WERI-Rb-1 (cell line): ENCODE results near the gene CSF1R.

Source experiments
- DNase-seq: peaks from one replicate; pipeline ENCODE4 v3.0.0-alpha.2; 2020
- H3K27ac ChIP-seq: fragments of 250-450 bp; sonication (Bioruptor Pico); 2 replicates; pipeline ENCODE4 v1.5.1; 2020; ENCODE audit warnings: mild to moderate bottlenecking, moderate library complexity
- H3K27me3 ChIP-seq: fragments of 250-450 bp; sonication (Bioruptor Pico); 2 replicates; pipeline ENCODE4 v1.5.1; 2021; ENCODE audit warnings: mild to moderate bottlenecking, low read depth, moderate library complexity; ENCODE audit not compliant: insufficient read depth, severe bottlenecking
- H3K36me3 ChIP-seq: fragments of 250-450 bp; sonication (Bioruptor Pico); 2 replicates; pipeline ENCODE4 v1.5.1; 2020; ENCODE audit warnings: mild to moderate bottlenecking, moderate library complexity
- H3K4me3 ChIP-seq: 2 replicates; pipeline ENCODE4 v1.5.1; 2011; ENCODE audit warnings: low read depth, mild to moderate bottlenecking, control low read depth, low read length
- H3K9me3 ChIP-seq: fragments of 250-450 bp; sonication (Bioruptor Pico); 2 replicates; pipeline ENCODE4 v1.5.1; 2021; ENCODE audit warnings: mild to moderate bottlenecking, moderate library complexity; ENCODE audit not compliant: severe bottlenecking
- TF ChIP-seq, protein P1 (sequence below): IDR thresholded peaks from 2 replicates; pipeline ENCODE4 v1.5.1; 2011; ENCODE audit warnings: low read depth, mild to moderate bottlenecking, control low read depth, inconsistent platforms, low read length

The CSF1R gene

DNA sequence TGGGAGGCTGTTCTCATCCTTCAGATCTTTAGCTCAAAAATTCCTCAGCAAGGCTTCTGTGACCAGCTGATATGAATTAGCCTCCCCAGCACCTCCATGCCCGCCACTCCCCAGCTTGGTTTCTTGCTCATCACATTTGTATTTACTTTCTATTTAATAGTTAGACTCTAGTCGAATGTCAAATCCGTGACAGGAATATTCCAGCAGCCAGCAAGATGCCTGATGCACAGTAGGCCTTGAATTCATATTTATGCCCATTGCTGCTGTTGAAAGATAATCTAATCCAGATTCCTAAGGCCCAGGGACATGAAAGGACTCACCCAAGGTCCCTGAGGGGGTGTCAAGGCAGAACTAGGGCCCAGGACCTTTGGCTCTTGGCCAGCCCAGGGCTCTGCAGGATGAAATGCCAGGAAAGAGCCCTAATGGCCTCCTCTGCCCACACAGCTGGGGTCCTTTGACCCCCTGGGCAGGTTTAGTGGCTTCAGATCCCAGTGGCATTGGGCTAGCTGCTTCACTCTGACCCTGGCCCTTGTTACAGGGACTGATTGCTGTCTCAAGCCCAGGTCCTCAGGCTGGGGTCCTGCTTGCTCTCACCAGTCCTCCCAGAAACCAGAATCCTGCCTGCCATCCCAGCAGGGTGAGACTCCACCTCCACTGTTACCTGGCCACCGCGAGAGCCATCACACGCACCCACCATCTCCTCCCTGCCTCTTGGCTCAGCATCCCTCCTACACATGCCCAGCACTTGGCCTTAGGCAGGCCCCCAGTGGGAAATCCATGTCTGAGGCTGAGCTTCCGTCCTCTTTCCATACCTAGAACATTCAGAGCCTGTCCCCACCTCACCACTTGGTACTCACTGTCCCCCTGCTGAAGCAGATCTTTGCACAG lies 7.3 kb downstream of the CSF1R start:
- TF ChIP-seq, protein P1, sequence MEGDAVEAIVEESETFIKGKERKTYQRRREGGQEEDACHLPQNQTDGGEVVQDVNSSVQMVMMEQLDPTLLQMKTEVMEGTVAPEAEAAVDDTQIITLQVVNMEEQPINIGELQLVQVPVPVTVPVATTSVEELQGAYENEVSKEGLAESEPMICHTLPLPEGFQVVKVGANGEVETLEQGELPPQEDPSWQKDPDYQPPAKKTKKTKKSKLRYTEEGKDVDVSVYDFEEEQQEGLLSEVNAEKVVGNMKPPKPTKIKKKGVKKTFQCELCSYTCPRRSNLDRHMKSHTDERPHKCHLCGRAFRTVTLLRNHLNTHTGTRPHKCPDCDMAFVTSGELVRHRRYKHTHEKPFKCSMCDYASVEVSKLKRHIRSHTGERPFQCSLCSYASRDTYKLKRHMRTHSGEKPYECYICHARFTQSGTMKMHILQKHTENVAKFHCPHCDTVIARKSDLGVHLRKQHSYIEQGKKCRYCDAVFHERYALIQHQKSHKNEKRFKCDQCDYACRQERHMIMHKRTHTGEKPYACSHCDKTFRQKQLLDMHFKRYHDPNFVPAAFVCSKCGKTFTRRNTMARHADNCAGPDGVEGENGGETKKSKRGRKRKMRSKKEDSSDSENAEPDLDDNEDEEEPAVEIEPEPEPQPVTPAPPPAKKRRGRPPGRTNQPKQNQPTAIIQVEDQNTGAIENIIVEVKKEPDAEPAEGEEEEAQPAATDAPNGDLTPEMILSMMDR: no peak
- no peak for DNase-seq
- no peak overlapping the region for H3K27ac ChIP-seq
- H3K4me3 ChIP-seq: no peak overlapping the region
- H3K27me3 ChIP-seq: no peaks in the 10 kb centered on the region
- H3K9me3 ChIP-seq: no peaks in the 10 kb centered on the region
- no peaks in the 10 kb centered on the region for H3K36me3 ChIP-seq

DNA sequence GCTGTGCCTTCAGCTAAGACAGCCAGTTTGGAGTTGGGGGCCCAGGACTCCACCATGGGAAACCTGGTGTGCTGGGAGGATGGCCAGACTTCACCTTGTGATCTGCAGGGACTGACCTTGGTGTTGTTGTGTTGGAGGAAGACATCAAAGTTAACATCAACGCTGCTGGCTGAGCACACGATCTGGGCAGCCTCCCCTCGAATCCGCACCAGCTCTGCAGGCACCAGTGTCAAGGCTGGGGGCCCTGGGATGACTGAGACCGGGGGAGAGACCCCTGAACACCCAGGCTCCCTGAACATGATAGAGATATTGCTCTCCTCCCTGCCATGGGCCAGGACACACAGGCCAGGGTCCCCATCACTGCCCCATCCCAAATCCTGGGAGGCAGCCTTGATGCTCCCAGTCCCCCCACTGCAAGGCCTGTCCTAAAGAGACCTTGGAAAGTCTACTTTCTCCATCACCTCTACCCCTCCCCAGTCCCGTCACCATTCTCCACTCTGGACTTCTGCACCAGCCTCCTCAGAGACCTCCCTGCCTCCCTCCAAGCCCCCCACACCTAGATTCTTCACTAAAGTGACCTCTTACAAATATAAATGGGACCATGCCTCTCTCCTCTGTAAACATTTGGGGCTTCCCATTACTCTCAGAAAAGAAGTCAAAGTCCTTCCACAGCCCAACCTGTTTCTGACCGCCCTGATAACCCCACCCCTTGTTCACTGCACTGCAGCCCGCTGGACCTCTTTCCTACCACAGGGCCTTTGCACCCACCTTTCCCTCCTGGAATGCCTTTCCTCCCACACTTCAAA lies 8.2 kb downstream of the CSF1R start:
- H3K27ac ChIP-seq: no peak overlapping the region
- DNase-seq: no peak
- H3K4me3 ChIP-seq: no peak overlapping the region
- no peaks in the 10 kb centered on the region for H3K9me3 ChIP-seq
- TF ChIP-seq, protein P1: no peak
- H3K27me3 ChIP-seq: no peaks in the 10 kb centered on the region
- H3K36me3 ChIP-seq: no peaks in the 10 kb centered on the region

DNA sequence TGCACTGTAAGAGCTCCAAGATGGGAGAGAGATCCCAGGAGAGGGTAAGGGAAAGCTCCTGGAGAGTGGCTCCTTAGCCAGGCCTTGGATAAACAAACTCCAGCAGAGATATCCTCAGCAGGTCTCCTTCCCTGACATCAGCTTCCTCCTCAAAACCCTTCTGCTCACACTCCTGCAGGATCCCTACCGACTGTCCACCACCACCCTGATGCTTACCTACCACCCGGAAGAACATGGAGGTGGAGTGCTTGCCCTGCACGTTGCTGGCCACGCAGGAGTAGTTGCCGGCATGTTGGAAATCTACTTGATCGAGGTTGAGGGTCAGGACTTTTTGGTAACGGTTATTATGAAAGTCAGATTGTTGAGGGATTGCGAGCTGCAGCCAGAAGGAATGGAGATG lies 9.3 kb downstream of the CSF1R start:
- Histone ChIP-seq H3K9me3 (no peaks in the 10 kb centered on the region), H3K27ac (no peak overlapping the region), H3K36me3 (no peaks in the 10 kb centered on the region), H3K4me3 (no peak overlapping the region), H3K27me3 (no peaks in the 10 kb centered on the region)
- DNase-seq: no peak
- TF ChIP-seq, protein P1: no peak

GRCh38 chr5:150075806-150076205 lies 10.5 kb downstream of the CSF1R start:
- no peak for DNase-seq
- H3K4me3 ChIP-seq: no peak overlapping the region
- TF ChIP-seq, protein P1: peak; percentile 32; the same call in 1 of the 2 replicates
- H3K27ac ChIP-seq: no peak overlapping the region
- no peaks in the 10 kb centered on the region for H3K27me3 ChIP-seq
- H3K36me3 ChIP-seq: no peaks in the 10 kb centered on the region
- no peaks in the 10 kb centered on the region for H3K9me3 ChIP-seq

- Histone ChIP-seq H3K4me3 (no peak overlapping the region), H3K9me3 (no peaks in the 10 kb centered on the region), H3K36me3 (no peaks in the 10 kb centered on the region), H3K27me3 (no peaks in the 10 kb centered on the region), H3K27ac (no peak overlapping the region)
- no peak for DNase-seq
- TF ChIP-seq, protein P1: no peak
Observed at GRCh38 chr5:150075233-150075632, 11.1 kb downstream of the CSF1R start.
